GM12801 (cell line): ENCODE results near the gene ATXN7.

Source experiments
- TF ChIP-seq, protein P1 (sequence below): IDR thresholded peaks from one replicate; pipeline ENCODE4 v1.5.1; 2011; ENCODE audit warnings: control low read depth; ENCODE audit not compliant: insufficient read length; ENCODE audit errors: extremely low read depth

ATXN7 gene

DNA sequence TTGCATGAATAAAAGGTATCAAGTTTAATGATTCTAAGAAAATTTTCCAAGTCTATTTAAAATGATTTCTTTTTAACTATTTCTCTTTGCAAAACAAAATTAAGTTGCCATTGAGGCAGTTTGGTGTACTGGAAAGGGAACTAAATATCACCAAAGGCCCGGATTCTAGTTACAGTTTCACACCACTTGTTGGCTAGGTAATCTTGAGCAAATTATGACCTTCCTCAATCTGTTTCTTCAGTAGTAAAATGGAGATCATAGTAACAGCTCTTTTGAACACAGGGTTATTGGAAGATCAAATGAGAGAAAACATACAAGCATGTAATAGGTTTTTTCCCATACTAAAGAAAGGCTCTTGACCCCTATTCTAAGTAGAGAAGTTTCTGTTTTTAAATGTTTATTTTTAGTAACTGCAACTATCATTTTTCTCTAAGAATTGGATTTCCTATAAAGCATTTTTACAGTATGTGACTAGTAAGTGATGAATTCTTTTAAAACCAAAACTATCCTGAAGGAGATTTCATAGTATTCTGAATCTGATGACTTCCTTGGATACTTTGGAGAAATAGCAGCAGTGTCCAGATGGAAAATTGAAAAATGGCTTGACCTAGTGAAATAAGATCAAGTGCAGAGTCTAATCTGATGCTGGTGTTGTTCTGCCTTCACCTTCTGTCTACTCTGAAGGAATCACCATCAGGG lies 32.8 kb downstream of the ATXN7 start:
- TF ChIP-seq, protein P1, sequence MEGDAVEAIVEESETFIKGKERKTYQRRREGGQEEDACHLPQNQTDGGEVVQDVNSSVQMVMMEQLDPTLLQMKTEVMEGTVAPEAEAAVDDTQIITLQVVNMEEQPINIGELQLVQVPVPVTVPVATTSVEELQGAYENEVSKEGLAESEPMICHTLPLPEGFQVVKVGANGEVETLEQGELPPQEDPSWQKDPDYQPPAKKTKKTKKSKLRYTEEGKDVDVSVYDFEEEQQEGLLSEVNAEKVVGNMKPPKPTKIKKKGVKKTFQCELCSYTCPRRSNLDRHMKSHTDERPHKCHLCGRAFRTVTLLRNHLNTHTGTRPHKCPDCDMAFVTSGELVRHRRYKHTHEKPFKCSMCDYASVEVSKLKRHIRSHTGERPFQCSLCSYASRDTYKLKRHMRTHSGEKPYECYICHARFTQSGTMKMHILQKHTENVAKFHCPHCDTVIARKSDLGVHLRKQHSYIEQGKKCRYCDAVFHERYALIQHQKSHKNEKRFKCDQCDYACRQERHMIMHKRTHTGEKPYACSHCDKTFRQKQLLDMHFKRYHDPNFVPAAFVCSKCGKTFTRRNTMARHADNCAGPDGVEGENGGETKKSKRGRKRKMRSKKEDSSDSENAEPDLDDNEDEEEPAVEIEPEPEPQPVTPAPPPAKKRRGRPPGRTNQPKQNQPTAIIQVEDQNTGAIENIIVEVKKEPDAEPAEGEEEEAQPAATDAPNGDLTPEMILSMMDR: no peak

DNA sequence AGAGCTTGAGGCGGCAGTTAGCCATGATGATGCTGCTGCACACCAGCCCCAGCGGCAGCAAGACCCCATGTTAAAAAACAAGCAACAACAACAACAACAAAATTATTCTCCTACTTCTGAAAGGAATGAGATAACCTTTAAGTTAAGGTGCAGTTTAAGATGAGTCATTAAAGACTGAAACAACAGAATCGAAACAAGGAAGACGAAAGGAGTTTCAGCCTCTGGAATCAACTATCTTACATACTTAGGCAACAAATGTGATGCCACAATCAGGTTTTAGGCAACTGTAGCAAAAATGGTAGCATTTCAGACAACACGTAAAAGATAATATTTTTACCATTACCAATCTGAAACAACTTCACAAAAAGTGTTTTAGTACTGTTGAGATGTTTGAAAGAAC lies 36.3 kb downstream of the ATXN7 start:
- TF ChIP-seq, protein P1: no peak

DNA sequence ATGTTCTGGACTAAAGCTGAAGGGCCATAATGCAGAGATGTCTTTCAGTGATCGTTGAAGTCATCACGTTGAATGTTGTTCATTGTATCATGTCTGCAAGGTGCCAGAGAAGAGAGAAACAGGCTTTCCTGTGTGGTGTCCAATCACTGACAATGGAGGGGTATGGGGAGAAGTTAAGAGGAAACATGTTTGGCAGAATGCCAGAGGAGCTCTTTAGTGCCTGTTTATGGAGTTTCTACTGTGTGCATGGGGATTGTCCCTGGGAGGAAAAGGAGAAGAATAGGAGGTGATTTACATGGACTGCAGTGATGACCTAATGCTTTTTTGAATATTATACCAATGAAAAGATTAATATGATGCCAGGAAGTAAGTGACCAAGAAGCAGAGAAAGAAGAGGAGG lies 36.8 kb downstream of the ATXN7 start:
- TF ChIP-seq, protein P1: no peak

DNA sequence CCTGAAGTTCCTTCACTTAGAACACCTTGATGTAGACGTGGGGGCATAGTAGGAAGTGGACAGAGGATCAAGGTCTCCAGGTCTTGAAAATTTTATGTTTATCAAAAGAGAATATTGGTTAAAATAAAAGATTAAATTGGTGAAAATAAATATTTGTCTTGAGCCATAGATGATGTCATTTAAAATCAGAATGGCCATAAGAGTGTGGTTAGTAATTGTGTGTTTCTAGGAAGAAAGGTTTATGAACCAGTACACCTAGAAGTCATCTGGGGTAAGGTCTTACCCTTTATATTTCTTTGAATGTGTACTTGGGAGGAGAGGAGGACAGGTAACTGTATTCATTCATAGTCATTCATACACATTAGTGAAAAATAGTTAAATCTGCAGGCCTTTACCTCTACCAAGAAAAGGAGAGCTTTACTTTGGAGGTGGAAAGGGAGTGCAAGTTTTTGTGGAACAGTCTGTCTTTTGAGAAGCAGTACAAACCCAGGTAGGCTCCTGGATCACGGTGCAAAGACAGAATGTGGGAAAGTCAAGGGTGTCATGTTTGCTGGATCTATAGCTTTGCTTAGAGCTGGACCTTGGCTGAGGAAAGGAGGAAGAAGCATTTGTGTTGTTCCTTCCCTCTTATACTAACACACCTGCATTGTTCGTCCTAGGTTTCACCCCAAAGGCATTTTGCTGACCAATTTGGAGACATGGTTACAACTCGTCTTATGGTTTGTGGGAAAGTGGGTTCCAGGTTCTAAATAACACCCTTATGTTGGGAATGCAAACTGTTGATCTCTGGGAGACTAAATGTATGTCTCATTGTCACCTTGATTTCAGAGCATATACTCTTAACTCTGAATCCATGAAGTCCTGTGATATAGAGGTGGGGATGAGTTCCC lies 42.3 kb downstream of the ATXN7 start:
- TF ChIP-seq, protein P1: no peak

DNA sequence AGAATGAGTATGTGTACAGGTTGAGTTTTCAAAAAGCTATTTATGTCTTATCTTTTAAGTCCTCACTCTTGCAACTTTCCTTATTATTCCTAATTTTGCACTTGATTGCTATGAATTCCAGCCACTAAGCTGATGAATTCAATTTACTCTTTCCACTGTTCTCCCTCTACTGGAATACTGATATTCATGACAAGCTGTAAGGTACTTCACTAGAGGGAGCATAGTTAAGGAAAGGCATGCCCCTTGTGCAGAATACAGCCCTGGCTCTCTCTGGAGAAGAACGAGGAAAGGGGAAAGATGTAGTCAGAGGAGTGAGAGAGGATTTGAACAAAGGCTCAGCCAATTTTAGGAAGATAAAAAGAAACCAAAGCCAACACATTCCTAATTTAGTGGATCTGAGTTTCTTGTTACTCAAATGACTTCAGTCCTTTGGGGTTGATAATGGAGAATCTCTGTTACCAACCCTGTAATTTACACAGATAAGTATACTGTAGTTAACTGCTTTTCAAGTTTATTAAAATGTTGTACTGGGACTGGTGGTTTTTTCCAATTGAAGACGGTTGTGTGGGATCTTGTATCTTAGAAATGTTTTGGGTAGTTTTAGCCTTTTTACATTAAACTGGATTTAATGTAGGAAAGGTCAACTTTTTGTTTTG lies 44.5 kb downstream of the ATXN7 start:
- TF ChIP-seq, protein P1: no peak

DNA sequence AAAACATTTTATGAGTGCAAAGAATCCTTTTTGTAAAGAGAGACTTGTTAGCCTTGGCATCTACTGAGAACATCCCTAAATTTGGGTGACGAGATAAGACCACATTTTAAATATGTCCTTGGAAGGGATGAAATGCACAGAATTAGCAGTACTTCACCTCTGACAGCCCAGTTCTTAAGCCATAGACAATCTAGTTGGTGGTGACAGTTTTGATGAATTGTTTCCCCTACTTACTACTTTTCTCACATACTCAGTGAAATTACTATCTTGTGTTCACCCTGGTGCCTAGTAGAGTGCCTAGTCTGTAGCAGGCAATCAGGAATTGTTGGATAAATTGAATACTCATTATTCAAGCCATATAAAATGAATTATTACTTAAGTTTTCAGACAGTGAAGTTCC lies 45.1 kb downstream of the ATXN7 start:
- TF ChIP-seq, protein P1: no peak

DNA sequence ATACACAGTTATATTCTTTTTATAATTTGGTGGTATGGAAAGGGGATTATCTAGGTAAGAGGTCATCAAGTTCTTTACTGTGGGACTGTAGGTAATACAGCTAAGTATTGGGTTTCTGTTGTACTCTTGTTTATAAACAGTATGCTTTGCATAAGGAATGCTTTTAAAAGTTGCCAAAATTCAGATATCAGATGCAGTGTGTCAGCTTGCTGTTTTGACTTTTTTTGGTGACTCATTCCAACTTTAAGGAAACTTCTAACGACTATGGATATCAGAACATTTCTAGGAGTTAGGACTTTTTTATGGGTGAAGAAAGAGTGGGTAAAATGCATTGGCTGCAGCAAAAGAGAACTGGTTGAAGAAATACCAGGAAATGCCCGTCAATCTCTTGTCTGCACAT lies 45.8 kb downstream of the ATXN7 start:
- TF ChIP-seq, protein P1: no peak
